PC-9 (cell line): ENCODE measurements around the gene SP140.

Experiments used
- EZH2 ChIP-seq: fragments of 200-600 bp; sonication (generic); IDR thresholded peaks from 2 replicates; pipeline ENCODE4 v1.8.0; 2017; ENCODE audit warnings: antibody characterized with exemption, low read depth
- TF ChIP-seq, protein P1 (sequence below): fragments of 200-600 bp; sonication (generic); conservative IDR thresholded peaks from 2 replicates; pipeline ENCODE4 v1.6.1; 2017; ENCODE audit warnings: mixed run types, antibody characterized with exemption, mild to moderate bottlenecking, moderate library complexity

DNA sequence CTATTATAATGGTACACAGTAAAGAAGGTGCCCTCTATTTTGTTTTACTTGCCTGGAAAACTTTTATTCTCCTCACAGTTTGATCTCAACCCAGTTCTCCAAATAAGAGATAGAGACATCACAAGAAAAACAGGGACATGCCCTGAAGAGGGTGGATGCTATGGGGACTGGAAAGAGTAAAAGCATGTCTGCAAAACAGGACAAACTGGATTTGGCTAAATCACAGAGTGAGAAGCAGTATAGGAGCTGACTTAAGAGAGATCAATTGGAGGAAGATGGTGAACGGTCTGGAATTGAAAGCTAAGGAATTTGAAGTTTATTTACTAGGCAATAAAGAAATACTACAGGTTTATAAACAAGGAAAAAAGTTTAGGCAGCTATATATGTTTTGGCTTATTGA lies 134.5 kb downstream of the SP140 start:
- TF ChIP-seq, protein P1, sequence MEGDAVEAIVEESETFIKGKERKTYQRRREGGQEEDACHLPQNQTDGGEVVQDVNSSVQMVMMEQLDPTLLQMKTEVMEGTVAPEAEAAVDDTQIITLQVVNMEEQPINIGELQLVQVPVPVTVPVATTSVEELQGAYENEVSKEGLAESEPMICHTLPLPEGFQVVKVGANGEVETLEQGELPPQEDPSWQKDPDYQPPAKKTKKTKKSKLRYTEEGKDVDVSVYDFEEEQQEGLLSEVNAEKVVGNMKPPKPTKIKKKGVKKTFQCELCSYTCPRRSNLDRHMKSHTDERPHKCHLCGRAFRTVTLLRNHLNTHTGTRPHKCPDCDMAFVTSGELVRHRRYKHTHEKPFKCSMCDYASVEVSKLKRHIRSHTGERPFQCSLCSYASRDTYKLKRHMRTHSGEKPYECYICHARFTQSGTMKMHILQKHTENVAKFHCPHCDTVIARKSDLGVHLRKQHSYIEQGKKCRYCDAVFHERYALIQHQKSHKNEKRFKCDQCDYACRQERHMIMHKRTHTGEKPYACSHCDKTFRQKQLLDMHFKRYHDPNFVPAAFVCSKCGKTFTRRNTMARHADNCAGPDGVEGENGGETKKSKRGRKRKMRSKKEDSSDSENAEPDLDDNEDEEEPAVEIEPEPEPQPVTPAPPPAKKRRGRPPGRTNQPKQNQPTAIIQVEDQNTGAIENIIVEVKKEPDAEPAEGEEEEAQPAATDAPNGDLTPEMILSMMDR: no peak
- no peak for TF ChIP-seq EZH2
